Measurements from ENCODE around the gene BCORL1.

BCORL1 gene

GRCh38 chrX:130012683-130013082, 30.2 kb downstream of the BCORL1 start:
- DNase-seq: no peak

- DNase-seq: no peak
Measured at GRCh38 chrX:130013661-130014060, 31.2 kb downstream of the BCORL1 start.

GRCh38 chrX:130014356-130014755, 31.9 kb downstream of the BCORL1 start:
- DNase-seq: no peak

- DNase-seq: no peak
Measured at GRCh38 chrX:130014770-130015169, 32.3 kb downstream of the BCORL1 start.

- no peak for DNase-seq
Measured at GRCh38 chrX:130015181-130015580, 32.7 kb downstream of the BCORL1 start.

- DNase-seq: no peak
Measured at GRCh38 chrX:130018143-130018542, 35.7 kb downstream of the BCORL1 start.

- no peak for DNase-seq
Measured at GRCh38 chrX:130020661-130021324, 38.4 kb downstream of the BCORL1 start.

- peak; percentile 89 for DNase-seq
Measured at GRCh38 chrX:130024127-130024526, 41.7 kb downstream of the BCORL1 start.

- DNase-seq: no peak
Measured at GRCh38 chrX:130025256-130025655, 42.8 kb downstream of the BCORL1 start.

GRCh38 chrX:130027569-130027968, 45.1 kb downstream of the BCORL1 start:
- no peak for DNase-seq

- DNase-seq: peak; percentile 48
Measured at GRCh38 chrX:130028196-130028595, 45.8 kb downstream of the BCORL1 start.

- no peak for DNase-seq
Measured at GRCh38 chrX:130030826-130031225, 48.4 kb downstream of the BCORL1 start.

- no peak for DNase-seq
Measured at GRCh38 chrX:130032552-130032951, 50.1 kb downstream of the BCORL1 start.

GRCh38 chrX:130034178-130034577, 51.7 kb downstream of the BCORL1 start:
- DNase-seq: no peak

- no peak for DNase-seq
Measured at GRCh38 chrX:130039847-130040246, 57.4 kb downstream of the BCORL1 start.

- no peak for DNase-seq
Measured at GRCh38 chrX:130047416-130047815, 65.0 kb downstream of the BCORL1 start.

- no peak for DNase-seq
Measured at GRCh38 chrX:130048686-130049222, 66.3 kb downstream of the BCORL1 start.

GRCh38 chrX:130049821-130050220, 67.4 kb downstream of the BCORL1 start:
- no peak for DNase-seq

GRCh38 chrX:130051176-130051845, 68.9 kb downstream of the BCORL1 start:
- DNase-seq: no peak

GRCh38 chrX:130053236-130053635, 70.8 kb downstream of the BCORL1 start:
- DNase-seq: no peak

- DNase-seq: no peak
Measured at GRCh38 chrX:130055103-130055502, 72.7 kb downstream of the BCORL1 start.

- DNase-seq: no peak
Measured at GRCh38 chrX:130055899-130056298, 73.5 kb downstream of the BCORL1 start.

- DNase-seq: no peak
Measured at GRCh38 chrX:130057209-130057608, 74.8 kb downstream of the BCORL1 start.

GRCh38 chrX:130058652-130059051, 76.2 kb downstream of the BCORL1 start:
- no peak for DNase-seq
